Frontal cortex (tissue), 4 donors: Measurements from ENCODE around the gene ZNF672. TPM values are rescaled to one million over a fixed set of nuclear protein-coding genes. Genes with fewer than 3 reads are reported as not detected.
A peak's percentile ranks its signal among the peaks of the same experiment; 100 is the strongest.

Experiments
- DNase-seq, 2 donors: peaks; one replicate each; pipeline ENCODE4 v3.0.0; 2012; ENCODE audit warnings: low spot score in 2 of 2
- FAIRE-seq: peaks from 2 replicates; lab custom pipeline; 2012; peaks lifted over from hg19 to GRCh38; lab: Jason Lieb, UNC
- total RNA-seq: library from RNA; depleted of rRNA; stranded (reverse); fragments of >200 nt; gene quantifications from one replicate; pipeline ENCODE4 v1.2.3, GENCODE V29; 2014
- donor health status: control.
- donor health status: control.
- donor health status: control.

ZNF672 gene
- total RNA-seq, 1 donor from 2014 or later: 14.7 TPM

- FAIRE-seq: no peak
- no peak for DNase-seq
These were observed 12.1 kb downstream of the ZNF672 start for GRCh38 chr1:248850124-248850523.

GRCh38 chr1:248850536-248851251 is 12.7 kb downstream of the ZNF672 start:
- no peak for FAIRE-seq

DNA sequence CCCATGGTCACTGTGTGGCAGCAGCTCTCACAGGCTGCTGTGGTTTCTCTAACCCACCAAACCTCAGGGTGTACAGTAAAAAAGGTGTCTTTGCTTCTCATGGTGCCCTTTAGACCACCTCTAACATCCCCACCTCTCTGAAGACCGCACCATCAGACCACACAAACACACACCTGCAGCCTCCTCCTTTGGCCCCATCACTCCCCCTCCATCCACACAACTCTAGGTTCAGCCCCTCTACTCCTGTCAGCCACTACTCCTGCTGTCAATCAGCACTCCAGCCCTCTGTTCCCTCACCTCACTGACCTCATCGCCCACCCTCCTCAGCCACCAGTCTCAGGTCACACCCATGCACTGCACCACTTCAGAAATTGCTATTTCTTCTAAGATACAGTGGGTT is 13.4 kb downstream of the ZNF672 start:
- FAIRE-seq (no peak), DNase-seq (no peak)

More at GRCh38 chr1:248850536-248851251, 12.7 kb downstream of the ZNF672 start:
- DNase-seq: no peak

- FAIRE-seq: no peak
- no peak for DNase-seq
These were observed 14.7 kb downstream of the ZNF672 start for GRCh38 chr1:248852481-248853405.

DNA sequence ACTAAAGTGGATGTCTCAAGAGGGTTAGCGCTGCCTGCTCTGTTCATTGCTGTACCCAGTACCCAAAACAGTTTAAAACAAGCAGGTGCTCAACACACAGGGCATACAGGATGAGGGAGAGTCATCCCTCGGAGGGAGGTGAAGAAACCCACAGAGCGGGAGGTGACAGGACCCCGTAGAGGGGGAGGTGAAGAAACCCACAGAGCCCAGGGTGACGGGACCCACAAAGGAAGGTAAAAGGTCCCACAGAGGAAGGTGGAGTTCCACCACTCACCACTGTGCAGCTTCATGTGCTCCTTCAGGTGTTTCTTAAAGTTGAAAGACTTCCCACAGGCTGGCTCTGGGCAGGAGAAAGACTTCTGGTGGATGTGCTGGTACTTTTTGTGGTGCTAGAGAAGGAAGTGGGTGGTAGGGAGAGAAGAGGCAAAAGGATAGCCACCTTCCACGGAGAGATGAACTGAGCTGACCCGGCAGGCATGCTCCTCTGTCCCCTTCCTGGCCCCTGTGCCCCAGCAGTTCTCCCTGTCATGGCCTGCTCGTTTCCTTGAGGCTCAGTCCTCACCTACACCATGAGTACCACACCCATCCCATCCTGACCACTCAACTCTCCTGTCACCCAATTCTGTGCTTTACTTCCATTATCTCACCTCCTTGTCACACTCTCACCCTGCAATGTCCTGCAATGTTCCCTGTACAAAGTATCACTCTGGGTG is 15.8 kb downstream of the ZNF672 start:
- DNase-seq: no peak
- FAIRE-seq: no peak

DNA sequence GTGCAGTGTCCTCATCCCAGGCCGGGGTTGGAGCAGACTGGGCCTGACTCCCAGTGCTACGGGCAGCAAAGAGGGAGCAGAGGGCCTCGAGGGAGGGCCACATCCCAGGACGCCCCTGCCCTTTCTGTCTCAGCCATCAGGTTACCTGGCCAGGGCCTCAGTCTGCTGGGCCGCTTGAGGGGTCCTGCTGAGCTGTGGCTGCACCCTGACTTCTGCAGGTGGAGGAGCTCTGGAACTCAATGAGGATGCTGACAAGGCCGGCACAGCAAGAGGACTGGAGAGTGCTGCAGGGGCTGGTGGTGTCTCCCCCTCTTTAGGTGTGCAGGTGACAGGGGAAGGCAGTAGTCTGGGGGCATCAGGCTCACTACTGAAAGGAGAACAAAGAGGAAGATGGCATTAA is 17.6 kb downstream of the ZNF672 start:
- FAIRE-seq: no peak
- DNase-seq: no peak

- DNase-seq (no peak), FAIRE-seq (no peak)
These were observed 18.2 kb downstream of the ZNF672 start for GRCh38 chr1:248856176-248856575.

- DNase-seq (no peak), FAIRE-seq (no peak)
These were observed 19.2 kb downstream of the ZNF672 start for GRCh38 chr1:248857201-248857600.

DNA sequence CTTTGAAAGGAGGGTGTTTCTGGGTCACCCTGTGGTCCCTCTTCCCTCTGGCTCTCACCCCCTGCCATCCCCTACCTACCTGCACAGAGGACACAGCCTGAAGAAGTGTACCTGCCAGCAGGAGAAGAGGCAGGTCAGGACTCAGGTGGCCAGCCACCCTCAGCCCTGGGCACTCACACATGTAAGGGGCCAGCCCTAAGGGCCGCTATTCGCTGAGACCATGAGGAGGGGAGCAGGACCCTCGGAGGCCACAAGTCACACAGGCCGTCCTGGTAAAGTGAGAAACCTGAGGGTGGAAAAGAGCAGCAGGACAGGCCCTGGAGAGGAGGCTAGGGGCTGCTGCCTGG is 19.7 kb downstream of the ZNF672 start:
- DNase-seq: no peak
- FAIRE-seq: no peak

DNA sequence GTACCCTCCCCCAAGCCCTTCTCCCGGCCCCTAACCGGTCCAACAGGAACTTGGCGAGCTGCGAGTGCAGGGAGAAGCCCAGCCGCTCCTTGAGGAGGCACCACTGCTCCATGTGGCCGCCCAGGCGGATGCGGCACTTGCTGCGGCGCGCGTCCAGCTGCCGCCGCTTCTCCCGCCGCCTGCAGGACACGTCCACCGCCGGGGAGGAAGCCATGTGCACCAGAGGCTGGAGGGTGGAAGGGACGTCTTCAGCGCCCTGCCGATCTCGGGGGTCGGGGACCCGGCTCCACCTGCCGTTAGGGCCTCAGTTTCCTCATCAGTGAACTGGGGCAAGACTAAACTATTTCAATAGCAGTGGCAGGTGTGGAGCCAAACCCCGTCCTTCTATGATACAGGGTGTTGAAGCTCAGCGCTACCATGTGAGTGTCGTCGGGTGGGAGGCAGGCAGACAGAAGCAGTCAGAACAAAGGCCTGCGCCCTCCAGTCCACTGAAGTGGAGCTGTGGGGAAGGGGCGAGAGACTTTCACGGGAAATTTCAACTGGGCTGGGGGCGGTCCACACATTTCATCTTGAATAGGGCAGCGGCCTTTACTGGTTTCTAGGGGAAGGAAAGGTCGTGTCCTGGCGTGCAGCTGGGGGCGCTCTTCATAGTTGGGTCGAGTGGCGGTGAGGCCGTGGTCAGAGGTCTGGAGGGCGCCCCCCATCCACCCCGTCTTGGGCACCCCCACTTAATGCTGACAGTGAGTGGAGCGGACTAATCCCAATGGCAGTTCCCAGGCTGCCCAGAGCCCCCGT is 20.3 kb downstream of the ZNF672 start:
- peak; percentile 66 to 78 for DNase-seq
- FAIRE-seq: no peak

- peak; percentile 98 for DNase-seq
- no peak for FAIRE-seq
These were observed 21.2 kb downstream of the ZNF672 start, which contains the start of gene ZNF692 for GRCh38 chr1:248858891-248859889. ZNF692 (minus strand) TSS chr1:248859085; CDS start chr1:248858309, 776 bp downstream.

DNA sequence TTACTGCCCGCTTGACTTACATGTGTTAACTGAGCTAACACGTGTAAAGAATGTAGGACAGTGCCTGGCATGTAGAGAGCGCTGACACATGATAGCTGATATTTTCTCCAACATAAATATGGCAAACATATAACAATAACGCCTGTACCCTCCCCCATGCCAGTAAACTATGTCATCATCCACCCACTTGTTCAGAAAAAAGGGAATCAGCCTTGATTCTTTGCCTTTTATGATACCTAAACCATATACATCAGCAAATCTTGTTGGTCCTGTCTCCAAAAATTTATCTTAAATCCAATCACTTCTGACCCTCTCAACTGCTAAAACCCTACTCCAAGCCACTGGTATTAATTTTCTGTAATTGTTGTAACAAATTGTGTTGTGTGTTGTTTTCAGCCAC is 22.0 kb downstream of the ZNF672 start:
- DNase-seq: no peak
- FAIRE-seq: no peak

DNA sequence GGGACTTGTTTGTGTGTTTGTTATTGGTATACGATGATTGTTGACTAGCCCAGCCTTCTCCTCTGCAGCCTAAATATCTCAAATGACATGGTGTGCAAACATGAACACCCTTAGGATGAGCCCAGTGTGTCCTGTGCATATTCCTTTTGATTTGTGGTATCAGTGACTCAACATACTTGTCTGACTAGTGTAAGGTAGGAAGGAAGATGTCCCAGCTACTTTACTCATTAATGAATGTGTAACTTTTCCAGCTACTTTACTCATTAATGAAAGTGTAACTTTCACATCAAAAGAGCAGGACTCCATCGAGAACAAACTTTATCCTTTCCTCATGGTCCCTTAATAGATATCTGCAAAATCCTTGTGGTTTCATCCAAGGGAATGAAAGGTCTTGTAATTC is 23.6 kb downstream of the ZNF672 start:
- no peak for FAIRE-seq

DNA sequence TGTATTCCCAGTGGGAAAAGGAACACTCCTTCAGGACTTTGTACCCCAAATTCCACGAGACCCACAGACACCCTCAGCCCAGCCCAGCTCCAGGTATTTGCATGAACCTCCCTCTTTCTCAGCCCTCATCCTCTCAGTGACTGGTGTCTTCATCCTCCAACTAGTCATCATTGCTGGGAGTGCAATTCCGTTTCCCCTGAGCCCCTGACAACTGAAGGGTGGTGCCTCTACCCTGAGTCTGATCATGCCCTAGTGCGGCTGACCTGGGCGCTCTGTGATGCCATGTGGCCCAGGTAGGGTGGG is 24.6 kb downstream of the ZNF672 start:
- FAIRE-seq (no peak), DNase-seq (no peak)

More for the DNA sequence above, 23.6 kb downstream of the ZNF672 start:
- no peak for DNase-seq

DNA sequence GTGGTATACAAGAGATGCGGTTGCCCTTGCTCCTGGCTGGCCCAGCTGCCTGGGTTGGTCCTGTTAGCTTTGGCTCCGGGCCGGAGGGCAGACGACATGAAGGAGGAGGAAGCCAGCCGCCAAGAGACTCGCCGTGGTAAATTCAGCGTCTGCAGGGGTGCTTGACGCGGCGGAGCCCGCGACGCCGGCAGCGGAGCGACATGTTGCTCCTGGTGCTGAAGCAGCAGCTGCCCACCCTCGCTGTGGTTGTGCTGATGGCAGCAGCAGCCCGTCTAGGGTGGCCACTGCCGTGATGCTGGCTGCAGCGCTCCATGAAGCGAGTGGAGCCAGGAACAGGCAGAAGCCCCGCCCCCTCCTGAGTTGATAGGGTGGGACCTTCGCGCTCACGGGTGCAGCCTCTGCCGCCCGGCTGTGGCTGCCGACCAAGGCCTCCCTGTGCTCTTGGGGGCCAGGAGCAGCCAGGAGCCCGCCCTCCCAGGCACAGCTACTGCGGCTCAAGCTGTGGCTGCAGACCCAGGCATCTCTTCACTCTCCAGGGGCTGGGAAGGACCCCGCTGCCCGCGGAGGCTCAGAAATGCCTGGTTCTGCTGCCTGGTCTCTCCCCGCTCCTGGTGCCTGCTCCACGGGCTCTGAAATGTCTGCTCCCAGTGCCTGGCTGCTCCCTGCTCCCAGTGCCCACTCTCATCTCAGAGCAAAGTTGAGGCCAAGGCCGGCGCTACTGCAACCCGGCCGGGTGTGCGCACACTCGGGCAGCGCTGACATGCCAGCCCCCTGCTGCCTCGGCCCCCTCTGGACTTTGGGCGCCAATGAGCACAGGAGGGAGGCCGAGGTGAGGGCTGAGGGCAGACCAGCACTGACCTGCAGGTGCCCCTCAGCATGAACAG is 25.2 kb downstream of the ZNF672 start:
- no peak for FAIRE-seq
- peak in 1 of 2 donors; percentile 76 for DNase-seq

- DNase-seq (no peak), FAIRE-seq (no peak)
These were observed 33.9 kb downstream of the ZNF672 start for GRCh38 chr1:248871837-248872401.

- FAIRE-seq: no peak
- DNase-seq: no peak
These were observed 34.9 kb downstream of the ZNF672 start for GRCh38 chr1:248872752-248873408.
